Peyer's patch (tissue), 4 donors: ENCODE data around the gene PRDM15. TPM values are rescaled to one million over a fixed set of nuclear protein-coding genes. Genes with fewer than 3 reads are reported as not detected.

Source experiments
- DNase-seq, 3 donors: peaks; one replicate each; pipeline ENCODE4 v3.0.0-alpha.2; 2017 to 2019
- H3K27ac ChIP-seq, 4 donors: fragments of 200-600 bp; sonication (generic); one replicate each; pipeline ENCODE4 v1.5.1; 2016 to 2019
- H3K27me3 ChIP-seq, 2 donors: fragments of 200-600 bp; sonication (generic); one replicate each; pipeline ENCODE4 v1.5.1; 2019
- H3K36me3 ChIP-seq, 3 donors: fragments of 200-600 bp; sonication (generic); one replicate each; pipeline ENCODE4 v1.5.1; 2016 to 2019
- H3K4me1 ChIP-seq, 4 donors: fragments of 200-600 bp; sonication (generic); one replicate each; pipeline ENCODE4 v1.5.1; 2016 to 2019
- H3K4me3 ChIP-seq, 4 donors: fragments of 200-600 bp; sonication (generic); 1 replicate in 3 of 4; 2 replicates in 1 of 4; pipeline ENCODE4 v1.5.1; 2016 to 2019; ENCODE audit warnings: mild to moderate bottlenecking in 1 of 4
- H3K9me3 ChIP-seq, 4 donors: fragments of 200-600 bp; sonication (generic); one replicate each; pipeline ENCODE4 v1.5.1; 2016 to 2019; ENCODE audit warnings: mild to moderate bottlenecking in 1 of 4
- POLR2A ChIP-seq, 2 donors: fragments of 450-650 bp; IDR thresholded peaks; one replicate each; pipeline ENCODE4 v1.5.1; 2017; ENCODE audit warnings: antibody characterized with exemption in 2 of 2, mild to moderate bottlenecking in 2 of 2, moderate library complexity in 2 of 2
- total RNA-seq, 4 donors: library from RNA; depleted of rRNA; stranded (reverse); fragments of >200 nt; gene quantifications; one replicate each; pipeline ENCODE4 v1.1.0, GENCODE V29; 2016
- TF ChIP-seq, protein P1 (sequence below), 6 experiments: fragments of 450-650 bp in 4 of 6; fragments of 200-600 bp in 2 of 6; sonication (generic) in 1 of 6; IDR thresholded peaks; one replicate each; pipeline ENCODE4 v1.5.1; 2017 to 2019; ENCODE audit warnings: antibody characterized with exemption in 6 of 6, mild to moderate bottlenecking in 3 of 6, moderate library complexity in 1 of 6

PRDM15 gene
- total RNA-seq, 4 donors from 2014 or later = 9.3 to 47.9 (median 16.9) TPM

GRCh38 chr21:41755258-41755933, 123.7 kb downstream of the PRDM15 start:
- H3K4me3 ChIP-seq = no peak overlapping the region
- DNase-seq = peak in 1 of 3 donors; percentile 30
- no peaks in the 10 kb centered on the region for H3K27me3 ChIP-seq
- TF ChIP-seq, protein P1, sequence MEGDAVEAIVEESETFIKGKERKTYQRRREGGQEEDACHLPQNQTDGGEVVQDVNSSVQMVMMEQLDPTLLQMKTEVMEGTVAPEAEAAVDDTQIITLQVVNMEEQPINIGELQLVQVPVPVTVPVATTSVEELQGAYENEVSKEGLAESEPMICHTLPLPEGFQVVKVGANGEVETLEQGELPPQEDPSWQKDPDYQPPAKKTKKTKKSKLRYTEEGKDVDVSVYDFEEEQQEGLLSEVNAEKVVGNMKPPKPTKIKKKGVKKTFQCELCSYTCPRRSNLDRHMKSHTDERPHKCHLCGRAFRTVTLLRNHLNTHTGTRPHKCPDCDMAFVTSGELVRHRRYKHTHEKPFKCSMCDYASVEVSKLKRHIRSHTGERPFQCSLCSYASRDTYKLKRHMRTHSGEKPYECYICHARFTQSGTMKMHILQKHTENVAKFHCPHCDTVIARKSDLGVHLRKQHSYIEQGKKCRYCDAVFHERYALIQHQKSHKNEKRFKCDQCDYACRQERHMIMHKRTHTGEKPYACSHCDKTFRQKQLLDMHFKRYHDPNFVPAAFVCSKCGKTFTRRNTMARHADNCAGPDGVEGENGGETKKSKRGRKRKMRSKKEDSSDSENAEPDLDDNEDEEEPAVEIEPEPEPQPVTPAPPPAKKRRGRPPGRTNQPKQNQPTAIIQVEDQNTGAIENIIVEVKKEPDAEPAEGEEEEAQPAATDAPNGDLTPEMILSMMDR (IDR thresholded peaks at IDR 0.05) = no peak
- TF ChIP-seq POLR2A (IDR thresholded peaks at IDR 0.05) = no peak
- no peak overlapping the region for H3K27ac ChIP-seq
- peaks cover 0 to 12% (median 0%) of the 10 kb centered on the region in 4 donors for H3K4me1 ChIP-seq
- peaks cover 0 to 29% (median 0%) of the 10 kb centered on the region in 3 donors for H3K36me3 ChIP-seq
- H3K9me3 ChIP-seq = no peaks in the 10 kb centered on the region

DNA sequence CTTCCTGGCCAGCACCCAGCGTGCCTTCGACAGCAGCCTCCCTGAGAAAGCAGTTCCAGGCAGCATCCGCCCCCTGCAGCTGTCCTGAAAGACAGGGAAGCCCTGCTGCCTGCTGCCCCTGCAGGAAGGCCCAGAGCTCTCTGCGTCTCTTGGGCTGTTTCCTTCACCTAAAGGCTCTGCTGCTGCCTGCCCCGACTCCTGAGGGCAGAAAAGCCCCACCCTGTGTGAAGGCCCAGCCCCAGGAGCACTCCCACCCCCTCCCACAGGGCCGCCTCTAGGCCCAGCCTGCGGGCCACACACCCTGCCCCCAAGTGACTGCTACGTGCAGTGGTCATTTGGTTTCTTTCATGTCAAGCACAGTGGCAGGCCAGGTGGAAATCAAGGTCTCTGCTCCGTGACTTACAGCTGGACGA, 124.7 kb downstream of the PRDM15 start:
- H3K4me3 ChIP-seq = no peak overlapping the region
- H3K36me3 ChIP-seq = peaks cover 0 to 33% (median 0%) of the 10 kb centered on the region in 3 donors
- H3K9me3 ChIP-seq = no peaks in the 10 kb centered on the region
- H3K4me1 ChIP-seq = peaks cover 0 to 12% (median 0%) of the 10 kb centered on the region in 4 donors
- no peaks in the 10 kb centered on the region for H3K27me3 ChIP-seq
- DNase-seq = peak in 1 of 3 donors; percentile 43
- TF ChIP-seq, protein P1 (IDR thresholded peaks at IDR 0.05) = no peak
- TF ChIP-seq POLR2A (IDR thresholded peaks at IDR 0.05) = no peak
- no peak overlapping the region for H3K27ac ChIP-seq

DNA sequence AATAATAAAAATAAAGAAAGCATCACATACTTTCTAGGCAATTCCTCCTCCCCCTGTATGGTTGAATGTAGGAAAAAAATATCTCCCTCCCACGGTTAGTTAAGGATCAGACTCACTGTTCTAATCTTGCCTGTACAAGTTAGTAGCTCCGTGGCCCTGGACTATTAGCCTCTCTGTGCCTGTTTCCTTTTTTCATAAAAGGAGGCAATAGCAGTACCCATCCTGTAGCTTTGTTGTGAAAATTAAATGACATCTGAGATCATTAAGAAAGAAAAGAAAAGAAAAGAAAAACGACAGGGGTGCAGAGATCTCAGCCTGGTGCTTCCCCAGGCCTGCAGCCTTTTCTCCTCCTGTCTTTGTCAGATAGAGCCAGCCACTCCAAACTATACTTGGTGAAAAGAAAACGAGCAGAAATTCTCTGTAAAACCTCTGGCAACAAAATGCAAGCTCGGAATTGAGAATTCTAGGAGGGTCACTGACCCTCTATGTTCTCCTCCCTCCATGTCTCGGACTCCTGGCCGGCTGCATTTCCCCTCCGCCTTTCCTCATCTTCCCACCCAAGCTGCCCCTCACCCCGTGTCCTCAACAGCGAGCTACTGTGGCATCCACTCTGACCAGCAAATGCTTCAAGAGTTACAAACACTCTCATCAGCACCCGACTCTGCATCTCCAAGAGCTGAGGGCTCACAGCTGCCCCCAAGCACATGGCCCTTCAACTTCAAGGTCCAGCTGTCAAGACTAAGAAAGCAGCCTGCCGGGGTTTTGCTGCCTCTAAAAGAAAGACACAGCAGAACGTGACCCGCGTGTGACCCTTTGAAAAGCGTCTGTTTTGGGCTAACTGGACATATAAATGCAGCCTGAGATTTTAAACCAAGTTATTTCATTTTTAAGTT, 125.9 kb downstream of the PRDM15 start:
- DNase-seq = peak in 1 of 3 donors; percentile 34
- Histone ChIP-seq H3K4me1 (peaks cover 0 to 12% (median 0%) of the 10 kb centered on the region in 4 donors), H3K36me3 (peaks cover 0 to 46% (median 0%) of the 10 kb centered on the region in 3 donors), H3K9me3 (no peaks in the 10 kb centered on the region), H3K27ac (no peak overlapping the region), H3K4me3 (no peak overlapping the region), H3K27me3 (no peaks in the 10 kb centered on the region)
- TF ChIP-seq, protein P1 (IDR thresholded peaks at IDR 0.05) = no peak
- no peak for TF ChIP-seq POLR2A (IDR thresholded peaks at IDR 0.05)

DNA sequence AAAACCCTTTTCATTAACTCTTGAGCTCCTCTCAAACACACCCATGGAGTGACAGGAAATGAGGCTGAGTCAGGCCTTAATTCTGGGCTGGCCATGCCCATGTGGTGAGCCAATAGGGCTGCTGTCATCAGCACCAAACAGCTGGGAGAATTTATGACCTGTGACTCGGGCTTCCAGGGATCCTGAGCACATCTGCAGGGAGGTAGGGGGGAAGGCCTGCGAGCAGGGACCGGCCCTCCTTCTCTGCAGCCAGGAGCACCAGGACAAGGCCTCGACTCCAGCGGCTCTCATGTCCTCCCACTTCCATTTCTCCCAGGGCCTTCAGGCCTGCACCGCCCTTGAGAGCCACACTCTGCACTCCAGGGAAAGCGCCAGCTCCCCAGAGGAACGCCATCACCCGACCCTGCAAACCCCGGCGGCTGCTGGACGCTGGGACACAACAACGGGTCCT, 126.9 kb downstream of the PRDM15 start:
- TF ChIP-seq, protein P1 (IDR thresholded peaks at IDR 0.05) = no peak
- TF ChIP-seq POLR2A (IDR thresholded peaks at IDR 0.05) = no peak
- Histone ChIP-seq H3K36me3 (peaks cover 0 to 54% (median 0%) of the 10 kb centered on the region in 3 donors), H3K4me1 (peaks cover 0 to 12% (median 0%) of the 10 kb centered on the region in 4 donors), H3K9me3 (no peaks in the 10 kb centered on the region), H3K27ac (no peak overlapping the region), H3K4me3 (no peak overlapping the region), H3K27me3 (no peaks in the 10 kb centered on the region)
- DNase-seq = peak in 1 of 3 donors; percentile 40

GRCh38 chr21:41751611-41752011, 127.5 kb downstream of the PRDM15 start:
- H3K27ac ChIP-seq = no peak overlapping the region
- no peak for TF ChIP-seq POLR2A (IDR thresholded peaks at IDR 0.05)
- TF ChIP-seq, protein P1 (IDR thresholded peaks at IDR 0.05) = no peak
- no peaks in the 10 kb centered on the region for H3K27me3 ChIP-seq
- peaks cover 0 to 57% (median 0%) of the 10 kb centered on the region in 3 donors for H3K36me3 ChIP-seq
- no peak overlapping the region for H3K4me3 ChIP-seq
- peaks cover 0 to 12% (median 0%) of the 10 kb centered on the region in 4 donors for H3K4me1 ChIP-seq
- peak in 1 of 3 donors; percentile 55 for DNase-seq
- H3K9me3 ChIP-seq = no peaks in the 10 kb centered on the region
